Measurements from ENCODE around the gene COG5. TPM values are rescaled to one million over a fixed set of nuclear protein-coding genes. Genes with fewer than 3 reads are reported as not detected.

Gene COG5
- total and polyA plus RNA-seq, 11 donors: 9.4 to 61.6 (median 42.1) TPM

DNA sequence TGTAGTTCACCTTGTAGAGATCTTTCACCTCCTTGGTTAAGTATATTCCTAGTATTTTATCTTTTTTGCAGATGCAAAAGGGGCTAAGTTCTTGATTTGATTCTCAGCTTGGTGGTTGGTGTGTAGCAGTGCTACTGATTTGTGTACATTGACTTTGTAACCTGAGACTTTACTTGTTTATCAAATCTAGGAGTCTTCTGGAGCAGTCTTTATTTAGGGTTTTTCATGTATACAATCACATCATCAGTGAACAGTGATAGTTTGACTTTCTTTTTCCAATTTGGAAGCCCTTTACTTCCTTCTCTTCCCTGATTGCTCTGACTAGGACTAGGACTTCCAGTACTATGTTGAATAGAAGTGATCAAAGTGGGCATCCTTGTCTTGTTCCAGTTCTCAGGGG, 60.0 kb downstream of the COG5 start:
- Histone ChIP-seq H3K27me3 (no peaks in the 10 kb centered on the region), H3K27ac (no peak overlapping the region), H3K36me3 (peaks cover 0 to 8% (median 0%) of the 10 kb centered on the region in 9 donors), H3K9me3 (no peaks in the 10 kb centered on the region), H3K4me3 (no peak overlapping the region), H3K4me1 (peaks cover 0 to 17% (median 11%) of the 10 kb centered on the region in 12 donors)
- TF ChIP-seq POLR2A (IDR thresholded peaks at IDR 0.05) (no peak), CTCF (IDR thresholded peaks at IDR 0.05) (no peak)
- ATAC-seq (no peak), DNase-seq (no peak)
- intact Hi-C loops (cut with DNase I): no loop called here

- Histone ChIP-seq H3K27me3 (no peaks in the 10 kb centered on the region), H3K27ac (no peak overlapping the region), H3K4me1 (peaks cover 0 to 17% (median 11%) of the 10 kb centered on the region in 12 donors), H3K4me3 (no peak overlapping the region), H3K36me3 (peaks cover 0 to 8% (median 0%) of the 10 kb centered on the region in 9 donors), H3K9me3 (peaks cover 0 to 2% (median 0%) of the 10 kb centered on the region in 12 donors)
- TF ChIP-seq POLR2A (IDR thresholded peaks at IDR 0.05): no peak
- TF ChIP-seq CTCF (IDR thresholded peaks at IDR 0.05): no peak
- intact Hi-C loops (cut with DNase I): no loop called here
- WGBS, 4 donors: 92 to 94% (median 93%) methylated on average over 2 of the region's 2 CpGs
- no peak for ATAC-seq
- DNase-seq: no peak
Measured at GRCh38 chr7:107502797-107503196, 60.9 kb downstream of the COG5 start.

GRCh38 chr7:107502154-107502553, 61.6 kb downstream of the COG5 start:
- WGBS, 4 donors: 75 to 82% (median 77%) methylated on average over 3 of the region's 3 CpGs
- Histone ChIP-seq H3K9me3 (peaks cover 0 to 8% (median 0%) of the 10 kb centered on the region in 12 donors), H3K4me1 (peaks cover 0 to 17% (median 11%) of the 10 kb centered on the region in 12 donors), H3K27ac (no peak overlapping the region), H3K4me3 (no peak overlapping the region), H3K27me3 (no peaks in the 10 kb centered on the region), H3K36me3 (peaks cover 0 to 8% (median 0%) of the 10 kb centered on the region in 9 donors)
- intact Hi-C loops (cut with DNase I): no loop called here
- ATAC-seq (no peak), DNase-seq (no peak)
- TF ChIP-seq CTCF (IDR thresholded peaks at IDR 0.05) (no peak), POLR2A (IDR thresholded peaks at IDR 0.05) (no peak)

GRCh38 chr7:107501593-107501992, 62.1 kb downstream of the COG5 start:
- ATAC-seq: no peak
- no peaks in the 10 kb centered on the region for H3K27me3 ChIP-seq
- intact Hi-C loops (cut with DNase I): no loop called here

More at GRCh38 chr7:107501593-107501992, 62.1 kb downstream of the COG5 start:
- peak in 9 of 12 donors; percentile 25 to 50 (median 31) for TF ChIP-seq CTCF (IDR thresholded peaks at IDR 0.05)
- no peak for TF ChIP-seq POLR2A (IDR thresholded peaks at IDR 0.05)
- Histone ChIP-seq H3K9me3 (peaks cover 0 to 9% (median 0%) of the 10 kb centered on the region in 12 donors), H3K36me3 (peaks cover 0 to 8% (median 0%) of the 10 kb centered on the region in 9 donors), H3K4me3 (no peak overlapping the region), H3K4me1 (peaks cover 0 to 12% (median 7%) of the 10 kb centered on the region in 12 donors), H3K27ac (no peak overlapping the region)
- WGBS, 4 donors: 62 to 100% (median 80%) methylated on average over 1 of the region's 1 CpG
- no peak for DNase-seq

Measured in heart left ventricle (tissue), 16 donors.